Measurements from ENCODE around the gene ZNF442.
"Not testable (repeated sequence)": the region's sequence is repeated elsewhere in the genome, so short reads cannot be mapped to it uniquely, and the experiment has no call there.

Gene ZNF442

GRCh38 chr19:12365236-12366162, at the start of gene ZNF442:
ZNF442 (minus strand) TSS chr19:12365683; CDS start chr19:12363631, 2,052 bp downstream.
- DNase-seq, result peak; percentile 93

GRCh38 chr19:12411893-12412292, 46.4 kb upstream of the ZNF442 start:
- no peak for DNase-seq

- DNase-seq, result peak; percentile 99
These were observed 35.4 kb upstream of the ZNF442 start, which contains the start of gene ZNF799 for GRCh38 chr19:12400633-12401502. ZNF799 (minus strand) TSS chr19:12401271; CDS start chr19:12401070, 201 bp downstream.

GRCh38 chr19:12399901-12400632, 34.6 kb upstream of the ZNF442 start:
- peak; percentile 49 for DNase-seq

GRCh38 chr19:12391148-12391547, 25.7 kb upstream of the ZNF442 start:
- DNase-seq, result not testable (repeated sequence)

GRCh38 chr19:12386365-12386764, 20.9 kb upstream of the ZNF442 start:
- not testable (repeated sequence) for DNase-seq

GRCh38 chr19:12380444-12380737, 14.9 kb upstream of the ZNF442 start:
- no peak for DNase-seq

GRCh38 chr19:12379732-12380443, 14.4 kb upstream of the ZNF442 start:
- DNase-seq, result no peak

- no peak for DNase-seq
These were observed 8.5 kb upstream of the ZNF442 start for GRCh38 chr19:12374026-12374425.

GRCh38 chr19:12364391-12365235, 870 bp downstream of the ZNF442 start:
- no peak for DNase-seq

GRCh38 chr19:12362236-12362635, 3.2 kb downstream of the ZNF442 start:
- DNase-seq, result not testable (repeated sequence)

GRCh38 chr19:12353375-12353774, 12.1 kb downstream of the ZNF442 start:
- no peak for DNase-seq

GRCh38 chr19:12350890-12351197, 14.6 kb downstream of the ZNF442 start:
- no peak for DNase-seq

- DNase-seq, result no peak
These were observed 15.1 kb downstream of the ZNF442 start for GRCh38 chr19:12350185-12350889.

GRCh38 chr19:12346896-12347295, 18.6 kb downstream of the ZNF442 start:
- peak; percentile 12 for DNase-seq

- DNase-seq, result no peak
These were observed 20.3 kb downstream of the ZNF442 start for GRCh38 chr19:12345197-12345596.

GRCh38 chr19:12333162-12334159, 32.0 kb downstream of the ZNF442 start, which contains the start of gene ZNF563:
ZNF563 (minus strand) TSS chr19:12333633; CDS start chr19:12333482, 151 bp downstream.
- DNase-seq, result peak; percentile 95

GRCh38 chr19:12331211-12331941, 34.1 kb downstream of the ZNF442 start:
- no peak for DNase-seq

GRCh38 chr19:12330340-12330739, 35.1 kb downstream of the ZNF442 start:
- no peak for DNase-seq

Data from NCI-H82 (cell line).